Fibroblast of lung (primary cell): ENCODE measurements around the gene BEND2. TPM values are rescaled to one million over a fixed set of nuclear protein-coding genes. Genes with fewer than 3 reads are reported as not detected.

ENCODE experiments used
- DNase-seq, 2 donors: peaks; one replicate each; pipeline versions ENCODE4 v3.0.0 to v3.0.0-alpha.2; 2010; ENCODE audit warnings: low read depth in 2 of 2
- H2AFZ ChIP-seq: 2 replicates; pipeline ENCODE4 v1.5.1; 2012; ENCODE audit warnings: low read length, control low read depth, inconsistent platforms
- H3K27ac ChIP-seq: 2 replicates; pipeline ENCODE4 v1.5.1; 2011; ENCODE audit warnings: low read length, control low read depth; ENCODE audit not compliant: insufficient read depth
- H3K27me3 ChIP-seq: 2 replicates; pipeline ENCODE4 v1.5.1; 2011; ENCODE audit warnings: mild to moderate bottlenecking, low read length; ENCODE audit not compliant: control insufficient read depth, insufficient read depth
- H3K36me3 ChIP-seq: 2 replicates; pipeline ENCODE4 v1.5.1; 2011; ENCODE audit warnings: low read length; ENCODE audit not compliant: control insufficient read depth, insufficient read depth
- H3K4me1 ChIP-seq: 2 replicates; pipeline ENCODE4 v1.5.1; 2011; ENCODE audit warnings: low read length; ENCODE audit not compliant: control insufficient read depth, insufficient read depth; ENCODE audit errors: extremely low read depth
- H3K4me2 ChIP-seq: 2 replicates; pipeline ENCODE4 v1.5.1; 2011; ENCODE audit warnings: low read length, control low read depth; ENCODE audit not compliant: insufficient read depth; ENCODE audit errors: extremely low read depth
- H3K4me3 ChIP-seq, 4 experiments: fragments of 200-600 bp in 1 of 4; sonication (generic) in 1 of 4; replicated peaks in 1 of 4; 2 replicates each; pipeline ENCODE4 v1.5.1; 2011 to 2016; ENCODE audit warnings: low read length in 4 of 4, low read depth in 3 of 4, mild to moderate bottlenecking in 3 of 4, control low read depth in 2 of 4, inconsistent platforms in 1 of 4, mixed read lengths in 1 of 4; ENCODE audit not compliant: insufficient read depth in 1 of 4; ENCODE audit errors: control extremely low read depth in 1 of 4
- H3K79me2 ChIP-seq: 2 replicates; pipeline ENCODE4 v1.5.1; 2012; ENCODE audit warnings: mild to moderate bottlenecking, low read length, inconsistent platforms; ENCODE audit not compliant: control insufficient read depth, insufficient read depth
- H3K9ac ChIP-seq: 2 replicates; pipeline ENCODE4 v1.5.1; 2011; ENCODE audit warnings: mild to moderate bottlenecking, low read length, control low read depth; ENCODE audit not compliant: insufficient read depth
- H3K9me3 ChIP-seq: 2 replicates; pipeline ENCODE4 v1.5.1; 2012; ENCODE audit warnings: low read depth, low read length; ENCODE audit not compliant: control insufficient read depth, insufficient read depth
- H4K20me1 ChIP-seq: 2 replicates; pipeline ENCODE4 v1.5.1; 2011; ENCODE audit warnings: low read length; ENCODE audit not compliant: control insufficient read depth, insufficient read depth; ENCODE audit errors: extremely low read depth
- CTCF ChIP-seq, 2 donors: IDR thresholded peaks in 1 of 2; conservative IDR thresholded peaks in 1 of 2; 1 replicate in 1 of 2; 2 replicates in 1 of 2; pipeline ENCODE4 v1.5.1; 2011 to 2012; ENCODE audit warnings: low read length in 2 of 2, control low read depth in 1 of 2, inconsistent platforms in 1 of 2, low read depth in 1 of 2, mild to moderate bottlenecking in 1 of 2
- EZH2 ChIP-seq: IDR thresholded peaks from 2 replicates; pipeline ENCODE4 v1.5.1; 2012; ENCODE audit warnings: low read length, control low read depth, mild to moderate bottlenecking; ENCODE audit errors: missing control alignments
- polyA plus RNA-seq, 2 donors: library from polyadenylated mRNA; depleted of rRNA in 1 of 2; stranded (reverse) in 1 of 2; unstranded in 1 of 2; fragments of >200 nt; gene quantifications; 2 replicates each; pipeline ENCODE4 v1.2.1, GENCODE V29; 2011 to 2012; ENCODE audit warnings: missing spikeins in 1 of 2
- total RNA-seq: library from RNA; depleted of rRNA; stranded (reverse); fragments of >200 nt; gene quantifications from 2 replicates; pipeline ENCODE4 v1.2.1, GENCODE V29; 2014

Gene BEND2
- total and polyA plus RNA-seq, 2 donors (not counting 1 experiment from before 2014, with no cell fraction given), result not detected

GRCh38 chrX:18151649-18152048 lies 69.0 kb downstream of the BEND2 start:
- no peaks in the 10 kb centered on the region for H4K20me1 ChIP-seq
- H3K27me3 ChIP-seq, result no peaks in the 10 kb centered on the region
- no peak for DNase-seq
- H3K4me1 ChIP-seq, result no peaks in the 10 kb centered on the region
- no peak overlapping the region for H3K4me2 ChIP-seq
- H3K27ac ChIP-seq, result no peak overlapping the region
- no peak overlapping the region for H3K9ac ChIP-seq
- no peak overlapping the region for H2AFZ ChIP-seq
- H3K79me2 ChIP-seq, result no peaks in the 10 kb centered on the region
- no peak for TF ChIP-seq EZH2
- TF ChIP-seq CTCF (conservative IDR thresholded peaks at IDR 0.05 in 1 of 2, IDR thresholded peaks at IDR 0.05 in 1 of 2; ENCODE audit: low read depth in 1 of 2, low read length in 2 of 2), result no peak
- no peak overlapping the region for H3K4me3 ChIP-seq
- no peaks in the 10 kb centered on the region for H3K36me3 ChIP-seq
- no peaks in the 10 kb centered on the region for H3K9me3 ChIP-seq

DNA sequence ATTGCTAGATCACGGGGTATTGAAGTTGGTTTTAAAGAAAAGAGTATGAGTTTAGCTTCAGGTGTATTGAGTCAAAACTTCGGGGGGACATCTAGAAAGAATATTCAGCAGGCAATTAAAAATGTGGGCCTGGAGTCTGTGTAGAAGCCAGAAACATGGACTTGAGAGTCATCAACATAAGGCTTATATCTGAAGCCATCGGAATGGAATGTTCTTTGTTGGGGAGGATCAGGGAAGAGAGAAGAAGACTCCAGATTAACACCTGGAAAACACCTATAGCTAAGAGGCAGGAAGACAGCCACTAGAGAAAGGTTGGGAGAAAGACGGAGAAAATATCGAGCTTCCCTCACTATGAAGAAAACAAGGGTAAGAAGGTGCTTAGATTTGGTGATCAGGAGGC lies 69.5 kb downstream of the BEND2 start:
- no peak overlapping the region for H3K27ac ChIP-seq
- no peaks in the 10 kb centered on the region for H3K27me3 ChIP-seq
- H3K4me1 ChIP-seq, result no peaks in the 10 kb centered on the region
- TF ChIP-seq CTCF (conservative IDR thresholded peaks at IDR 0.05 in 1 of 2, IDR thresholded peaks at IDR 0.05 in 1 of 2; ENCODE audit: low read depth in 1 of 2, low read length in 2 of 2) (no peak), EZH2 (no peak)
- no peak overlapping the region for H3K4me3 ChIP-seq
- DNase-seq, result no peak
- no peaks in the 10 kb centered on the region for H4K20me1 ChIP-seq
- H3K79me2 ChIP-seq, result no peaks in the 10 kb centered on the region
- no peak overlapping the region for H3K4me2 ChIP-seq
- H3K36me3 ChIP-seq, result no peaks in the 10 kb centered on the region
- H2AFZ ChIP-seq, result no peak overlapping the region
- H3K9me3 ChIP-seq, result no peaks in the 10 kb centered on the region
- H3K9ac ChIP-seq, result no peak overlapping the region

- Histone ChIP-seq H4K20me1 (no peaks in the 10 kb centered on the region), H3K9ac (no peak overlapping the region), H3K27ac (no peak overlapping the region), H3K4me3 (no peak overlapping the region), H3K79me2 (no peaks in the 10 kb centered on the region), H3K27me3 (no peaks in the 10 kb centered on the region), H2AFZ (no peak overlapping the region), H3K4me1 (no peaks in the 10 kb centered on the region), H3K9me3 (no peaks in the 10 kb centered on the region), H3K4me2 (no peak overlapping the region), H3K36me3 (no peaks in the 10 kb centered on the region)
- no peak for TF ChIP-seq CTCF (conservative IDR thresholded peaks at IDR 0.05 in 1 of 2, IDR thresholded peaks at IDR 0.05 in 1 of 2; ENCODE audit: low read depth in 1 of 2, low read length in 2 of 2)
- no peak for TF ChIP-seq EZH2
- no peak for DNase-seq
Measured at GRCh38 chrX:18149454-18149853, 71.2 kb downstream of the BEND2 start.
